Thyroid gland (tissue), 4 donors: ENCODE measurements around the gene ZFAND3. TPM values are rescaled to one million over a fixed set of nuclear protein-coding genes. Genes with fewer than 3 reads are reported as not detected.

Experiments used
- DNase-seq, 2 donors: peaks; one replicate each; pipeline ENCODE4 v3.0.0-alpha.2; 2019
- H3K27ac ChIP-seq, 3 donors: fragments of 200-600 bp; sonication (generic); 1 replicate in 2 of 3; 2 replicates in 1 of 3; pipeline ENCODE4 v1.5.1; 2016 to 2019; ENCODE audit warnings: mild to moderate bottlenecking in 1 of 3, moderate library complexity in 1 of 3
- H3K27me3 ChIP-seq: fragments of 200-600 bp; sonication (generic); one replicate; pipeline ENCODE4 v1.5.1; 2019
- H3K36me3 ChIP-seq, 2 donors: fragments of 200-600 bp; sonication (generic); one replicate each; pipeline ENCODE4 v1.5.1; 2016 to 2019
- H3K4me1 ChIP-seq, 2 donors: fragments of 200-600 bp; sonication (generic); one replicate each; pipeline ENCODE4 v1.5.1; 2017 to 2019
- H3K4me3 ChIP-seq, 3 donors: fragments of 200-600 bp; sonication (generic); replicated peaks in 1 of 3; 1 replicate in 2 of 3; 2 replicates in 1 of 3; pipeline ENCODE4 v1.5.1; 2016; ENCODE audit warnings: mild to moderate bottlenecking in 1 of 3
- H3K9me3 ChIP-seq: fragments of 200-600 bp; sonication (generic); one replicate; pipeline ENCODE4 v1.5.1; 2017
- CTCF ChIP-seq, 6 experiments: fragments of 200-600 bp in 3 of 6; fragments of 450-650 bp in 3 of 6; sonication (generic) in 3 of 6; IDR thresholded peaks; one replicate each; pipeline ENCODE4 v1.5.1; 2016 to 2019; ENCODE audit warnings: antibody characterized with exemption in 6 of 6, mild to moderate bottlenecking in 2 of 6, inconsistent platforms in 1 of 6, moderate library complexity in 1 of 6
- POLR2A ChIP-seq, 2 donors: fragments of 450-650 bp; IDR thresholded peaks; one replicate each; pipeline ENCODE4 v1.6.1; 2017; ENCODE audit warnings: antibody characterized with exemption in 2 of 2, mild to moderate bottlenecking in 2 of 2, moderate library complexity in 1 of 2
- WGBS, 2 donors: methylation state at CpG; one replicate each; pipeline ENCODE4 v1.1.5; 2017; 5-methylcytosine and 5-hydroxymethylcytosine counted together
- intact Hi-C: fragments of 100-400 bp; cut with DNase I; formaldehyde crosslinking; loops from one replicate; pipeline ENCODE4 v1.15.1; 2023
- total RNA-seq, 4 donors: library from RNA; depleted of rRNA; stranded (reverse); fragments of >200 nt; gene quantifications; one replicate each; pipeline ENCODE4 v1.2.3, GENCODE V29; 2016

The ZFAND3 gene
- total RNA-seq, 4 donors from 2014 or later: 41.3 to 57.7 (median 55.9) TPM

- DNase-seq: no peak
- Histone ChIP-seq H3K36me3 (no peaks in the 10 kb centered on the region), H3K9me3 (no peaks in the 10 kb centered on the region), H3K4me1 (peaks cover 21 to 29% of the 10 kb centered on the region in 2 donors), H3K4me3 (no peak overlapping the region), H3K27me3 (no peaks in the 10 kb centered on the region), H3K27ac (no peak overlapping the region)
- WGBS, 2 donors: 92 to 94% methylated on average over 2 of the region's 2 CpGs
- intact Hi-C loops: loop anchor here (10.0 kb wide), 1 partner anchor 228 kb away; no protein-coding TSS in a partner anchor
- TF ChIP-seq POLR2A (IDR thresholded peaks at IDR 0.05) (no peak), CTCF (IDR thresholded peaks at IDR 0.05) (no peak)
These were observed 32.3 kb upstream of the ZFAND3 start for GRCh38 chr6:37787216-37787615.

GRCh38 chr6:37788259-37788658 is 31.3 kb upstream of the ZFAND3 start:
- Histone ChIP-seq H3K36me3 (no peaks in the 10 kb centered on the region), H3K27me3 (no peaks in the 10 kb centered on the region), H3K4me1 (peaks cover 18 to 26% of the 10 kb centered on the region in 2 donors), H3K4me3 (no peak overlapping the region), H3K9me3 (no peaks in the 10 kb centered on the region), H3K27ac (no peak overlapping the region)
- WGBS, 2 donors: 60 to 86% methylated on average over 1 to 2 of the region's 2 CpGs
- intact Hi-C loops: loop anchor here (10.0 kb wide), 1 partner anchor 227 kb away; no protein-coding TSS in a partner anchor
- no peak for DNase-seq
- no peak for TF ChIP-seq POLR2A (IDR thresholded peaks at IDR 0.05)
- TF ChIP-seq CTCF (IDR thresholded peaks at IDR 0.05): no peak

- WGBS, 2 donors: 27 to 31% methylated on average over 8 to 10 of the region's 10 CpGs
These were observed 28.2 kb upstream of the ZFAND3 start for GRCh38 chr6:37791156-37791919.

GRCh38 chr6:37792457-37793033 is 27.0 kb upstream of the ZFAND3 start:
- Histone ChIP-seq H3K9me3 (no peaks in the 10 kb centered on the region), H3K36me3 (no peaks in the 10 kb centered on the region), H3K27me3 (no peaks in the 10 kb centered on the region), H3K4me3 (no peak overlapping the region), H3K4me1 (peaks cover 9 to 11% of the 10 kb centered on the region in 2 donors), H3K27ac (no peak overlapping the region)
- DNase-seq: no peak
- TF ChIP-seq CTCF (IDR thresholded peaks at IDR 0.05) (no peak), POLR2A (IDR thresholded peaks at IDR 0.05) (no peak)
- intact Hi-C loops: no loop called here
- WGBS, 2 donors: 92 to 94% methylated on average over 5 of the region's 5 CpGs

More at GRCh38 chr6:37791156-37791919, 28.2 kb upstream of the ZFAND3 start:
- intact Hi-C loops: no loop called here
- no peaks in the 10 kb centered on the region for H3K27me3 ChIP-seq
- TF ChIP-seq POLR2A (IDR thresholded peaks at IDR 0.05) (no peak), CTCF (IDR thresholded peaks at IDR 0.05) (peak; percentile 85 to 95 (median 92))
- no peak overlapping the region for H3K4me3 ChIP-seq
- H3K4me1 ChIP-seq: peaks cover 9 to 11% of the 10 kb centered on the region in 2 donors
- H3K36me3 ChIP-seq: no peaks in the 10 kb centered on the region
- H3K27ac ChIP-seq: no peak overlapping the region
- no peaks in the 10 kb centered on the region for H3K9me3 ChIP-seq
- DNase-seq: peak; percentile 94 to 95

GRCh38 chr6:37793067-37793466 is 26.5 kb upstream of the ZFAND3 start:
- intact Hi-C loops: no loop called here
- DNase-seq: no peak
- H3K27me3 ChIP-seq: no peaks in the 10 kb centered on the region
- H3K27ac ChIP-seq: no peak overlapping the region
- no peak overlapping the region for H3K4me3 ChIP-seq
- H3K36me3 ChIP-seq: no peaks in the 10 kb centered on the region
- H3K4me1 ChIP-seq: peaks cover 9 to 11% of the 10 kb centered on the region in 2 donors
- no peaks in the 10 kb centered on the region for H3K9me3 ChIP-seq
- 83 to 84% methylated on average over 6 of the region's 6 CpGs for WGBS, 2 donors
- TF ChIP-seq POLR2A (IDR thresholded peaks at IDR 0.05) (no peak), CTCF (IDR thresholded peaks at IDR 0.05) (no peak)
